Endothelial cell (in vitro differentiated cells): Measurements from ENCODE around the gene BMP2K. TPM values are rescaled to one million over a fixed set of nuclear protein-coding genes. Genes with fewer than 3 reads are reported as not detected.

Experiments used
- DNase-seq: peaks from one replicate; pipeline ENCODE4 v3.0.0; 2021; ENCODE audit warnings: low spot score
- H3K27ac Mint-ChIP-seq: one replicate; pipeline ENCODE4 v1.8.0; 2021; ENCODE audit warnings: mixed read lengths, inconsistent platforms; ENCODE audit not compliant: unreplicated experiment
- H3K27me3 Mint-ChIP-seq: one replicate; pipeline ENCODE4 v1.8.0; 2021; ENCODE audit warnings: mild to moderate bottlenecking, moderate library complexity, mixed read lengths, inconsistent platforms; ENCODE audit not compliant: unreplicated experiment
- H3K36me3 Mint-ChIP-seq: one replicate; pipeline ENCODE4 v1.8.0; 2021; ENCODE audit warnings: mild to moderate bottlenecking, low read depth, mixed read lengths, inconsistent platforms; ENCODE audit not compliant: unreplicated experiment
- H3K4me1 Mint-ChIP-seq: one replicate; pipeline ENCODE4 v1.8.0; 2021; ENCODE audit warnings: mild to moderate bottlenecking, mixed read lengths, inconsistent platforms; ENCODE audit not compliant: unreplicated experiment
- H3K4me3 Mint-ChIP-seq: one replicate; pipeline ENCODE4 v1.8.0; 2021; ENCODE audit warnings: mild to moderate bottlenecking, mixed read lengths, inconsistent platforms; ENCODE audit not compliant: unreplicated experiment
- H3K9me3 Mint-ChIP-seq: one replicate; pipeline ENCODE4 v1.8.0; 2021; ENCODE audit warnings: mixed read lengths, inconsistent platforms; ENCODE audit not compliant: unreplicated experiment
- CTCF ChIP-seq: fragments of 200-600 bp; sonication (generic); IDR thresholded peaks from one replicate; pipeline ENCODE4 v1.5.0; 2021; ENCODE audit warnings: antibody characterized with exemption; ENCODE audit not compliant: unreplicated experiment
- total RNA-seq: library from RNA; stranded (reverse); fragmentation: NEBNext Ultra II Directional; extraction: Animal tissue kit (Norgen Biotek cat#: 25700); gene quantifications from one replicate; pipeline ENCODE4 v1.2.1, GENCODE V29; 2021; ENCODE audit not compliant: unreplicated experiment

The BMP2K gene
- total RNA-seq, 1 donor from 2014 or later, result 270 TPM

GRCh38 chr4:78778530-78778929, 2.4 kb downstream of the BMP2K start:
- H3K9me3 Mint-ChIP-seq, result no peaks in the 10 kb centered on the region
- H3K4me1 Mint-ChIP-seq, result peaks cover 14% of the 10 kb centered on the region
- DNase-seq, result no peak
- no peak for TF ChIP-seq CTCF
- H3K27ac Mint-ChIP-seq, result no peak overlapping the region
- H3K27me3 Mint-ChIP-seq, result peaks cover 16% of the 10 kb centered on the region
- H3K36me3 Mint-ChIP-seq, result peaks cover 12% of the 10 kb centered on the region
- H3K4me3 Mint-ChIP-seq, result no peak overlapping the region

- Mint-ChIP-seq H3K36me3 (peaks cover 12% of the 10 kb centered on the region), H3K9me3 (no peaks in the 10 kb centered on the region), H3K4me1 (peaks cover 19% of the 10 kb centered on the region), H3K27me3 (peaks cover 15% of the 10 kb centered on the region), H3K27ac (no peak overlapping the region), H3K4me3 (no peak overlapping the region)
- DNase-seq, result no peak
- no peak for TF ChIP-seq CTCF
Measured at GRCh38 chr4:78779280-78779679, 3.1 kb downstream of the BMP2K start.

- H3K27me3 Mint-ChIP-seq, result peaks cover 13% of the 10 kb centered on the region
- no peak overlapping the region for H3K27ac Mint-ChIP-seq
- peaks cover 22% of the 10 kb centered on the region for H3K4me1 Mint-ChIP-seq
- no peak overlapping the region for H3K4me3 Mint-ChIP-seq
- no peak for TF ChIP-seq CTCF
- DNase-seq, result no peak
- no peaks in the 10 kb centered on the region for H3K9me3 Mint-ChIP-seq
- H3K36me3 Mint-ChIP-seq, result peaks cover 12% of the 10 kb centered on the region
Measured at GRCh38 chr4:78780093-78780492, 3.9 kb downstream of the BMP2K start.

GRCh38 chr4:78781139-78781538, 5.0 kb downstream of the BMP2K start:
- H3K36me3 Mint-ChIP-seq, result peaks cover 12% of the 10 kb centered on the region
- no peak for DNase-seq
- no peak overlapping the region for H3K27ac Mint-ChIP-seq
- peaks cover 23% of the 10 kb centered on the region for H3K4me1 Mint-ChIP-seq
- peaks cover 7% of the 10 kb centered on the region for H3K27me3 Mint-ChIP-seq
- no peak overlapping the region for H3K4me3 Mint-ChIP-seq
- no peak for TF ChIP-seq CTCF
- no peaks in the 10 kb centered on the region for H3K9me3 Mint-ChIP-seq

- no peaks in the 10 kb centered on the region for H3K9me3 Mint-ChIP-seq
- peaks cover 10% of the 10 kb centered on the region for H3K36me3 Mint-ChIP-seq
- no peak for TF ChIP-seq CTCF
- H3K4me3 Mint-ChIP-seq, result no peak overlapping the region
- H3K4me1 Mint-ChIP-seq, result peaks cover 26% of the 10 kb centered on the region
- DNase-seq, result no peak
- H3K27ac Mint-ChIP-seq, result no peak overlapping the region
- peaks cover 4% of the 10 kb centered on the region for H3K27me3 Mint-ChIP-seq
Measured at GRCh38 chr4:78781924-78782323, 5.8 kb downstream of the BMP2K start.
